Activated CD8-positive, alpha-beta memory T cell treated with anti-CD3 and anti-CD28 coated beads for 48 hours (primary cell): Measurements from ENCODE around the gene EIF2S1.
"Not testable (repeated sequence)": the region's sequence is repeated elsewhere in the genome, so short reads cannot be mapped to it uniquely, and the experiment has no call there.

ENCODE experiments used
- DNase-seq, 3 experiments: peaks; one replicate each; pipeline ENCODE4 v3.0.0-alpha.2; 2020; ENCODE audit warnings: low read depth in 2 of 3, low spot score in 2 of 3

The EIF2S1 gene

DNA sequence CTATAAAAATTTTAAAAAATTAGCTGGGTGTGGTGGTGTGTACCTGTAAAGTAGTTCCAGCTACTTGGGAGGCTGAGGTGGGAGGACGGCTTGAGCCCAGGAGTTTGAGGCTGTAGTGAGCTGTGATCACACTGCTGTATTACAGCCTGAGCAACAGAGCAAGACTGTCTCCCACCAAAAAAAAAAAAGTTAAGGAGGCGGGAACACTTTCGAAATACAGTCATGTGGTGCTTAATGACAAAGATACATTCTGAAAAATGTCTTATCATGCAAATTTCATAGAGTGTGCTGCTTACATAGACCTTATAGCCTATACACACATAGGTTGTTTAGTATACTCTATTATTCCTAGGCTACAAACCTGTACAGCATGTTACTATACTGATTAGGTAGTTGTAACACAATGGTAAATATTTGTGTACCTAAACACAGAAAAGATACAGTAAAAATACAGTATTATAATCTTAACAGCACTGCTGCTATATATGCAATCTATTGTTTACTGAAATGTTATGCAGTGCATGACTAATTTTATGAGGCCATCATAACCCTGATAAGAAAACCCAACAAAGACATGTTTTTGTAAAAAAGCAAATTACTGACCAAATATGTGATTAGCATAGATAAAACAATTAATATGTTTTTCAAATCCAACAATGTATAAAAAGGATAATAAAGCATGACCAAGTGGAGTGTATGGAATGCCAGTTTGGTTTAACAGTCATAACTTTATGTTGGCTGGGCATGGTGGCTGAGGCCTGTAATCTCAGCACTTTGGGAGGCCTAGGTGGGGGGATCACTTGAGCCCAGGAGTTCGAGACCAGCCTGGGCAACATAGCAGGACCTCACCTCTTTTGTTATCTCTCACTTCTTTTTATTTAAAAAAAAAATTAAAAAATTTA lies 11.4 kb downstream of the EIF2S1 start:
- DNase-seq = no peak

DNA sequence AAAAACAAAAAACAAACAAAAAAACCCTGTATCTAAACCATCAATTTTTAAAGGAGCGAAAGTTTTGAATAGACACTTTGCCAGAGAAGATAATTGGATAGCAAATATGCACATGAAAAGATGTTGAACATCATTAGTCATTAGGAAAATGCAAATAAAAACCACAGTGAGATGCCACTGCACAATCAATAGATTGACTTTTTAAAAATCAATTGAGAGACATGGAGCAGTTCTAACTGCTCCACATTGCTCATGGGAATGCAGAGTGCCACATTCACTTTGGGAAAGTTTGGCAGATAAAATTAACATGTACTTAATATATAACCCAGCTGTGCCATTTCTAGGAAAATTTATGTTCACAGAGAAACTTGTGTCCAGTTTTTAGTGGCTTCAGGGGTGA lies 12.7 kb downstream of the EIF2S1 start:
- DNase-seq = no peak

DNA sequence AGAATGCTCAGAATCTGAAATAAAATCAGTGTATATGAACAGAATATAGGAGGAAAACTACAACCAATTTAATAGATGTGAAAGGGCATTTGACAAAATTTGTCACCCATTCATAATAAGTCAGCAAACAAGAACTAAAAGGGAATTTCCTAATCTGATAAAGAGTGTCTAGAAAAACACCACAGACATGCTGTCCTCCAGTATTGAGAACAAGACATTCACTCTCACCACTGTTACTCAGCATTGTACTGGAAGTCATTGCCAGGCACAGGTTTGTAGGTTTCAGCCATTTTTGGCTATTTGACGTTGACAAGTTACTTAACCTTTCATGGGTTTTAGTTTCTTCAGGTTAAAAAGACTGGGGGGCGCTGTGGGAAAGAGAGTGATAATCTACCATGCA lies 13.2 kb downstream of the EIF2S1 start:
- no peak for DNase-seq

DNA sequence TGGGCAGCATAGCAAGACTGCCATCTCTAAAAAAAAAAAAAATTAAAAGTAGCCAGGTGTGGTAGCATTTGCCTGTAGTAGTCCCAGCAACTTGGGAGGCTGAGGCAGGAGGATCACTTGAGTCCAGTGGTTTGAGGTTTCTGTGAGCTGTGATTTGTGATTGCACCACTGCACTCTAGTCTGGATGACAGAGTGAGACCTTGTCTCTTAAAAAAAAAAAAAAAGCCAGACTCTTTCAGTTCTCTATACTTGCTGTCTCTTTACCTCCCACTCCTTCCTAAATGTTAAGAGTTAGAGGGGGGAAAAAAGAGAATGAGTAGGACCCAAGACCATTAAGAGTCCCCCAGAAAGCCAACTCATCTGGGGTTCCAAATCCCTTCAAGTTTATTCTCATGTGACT lies 17.8 kb downstream of the EIF2S1 start:
- DNase-seq = no peak

DNA sequence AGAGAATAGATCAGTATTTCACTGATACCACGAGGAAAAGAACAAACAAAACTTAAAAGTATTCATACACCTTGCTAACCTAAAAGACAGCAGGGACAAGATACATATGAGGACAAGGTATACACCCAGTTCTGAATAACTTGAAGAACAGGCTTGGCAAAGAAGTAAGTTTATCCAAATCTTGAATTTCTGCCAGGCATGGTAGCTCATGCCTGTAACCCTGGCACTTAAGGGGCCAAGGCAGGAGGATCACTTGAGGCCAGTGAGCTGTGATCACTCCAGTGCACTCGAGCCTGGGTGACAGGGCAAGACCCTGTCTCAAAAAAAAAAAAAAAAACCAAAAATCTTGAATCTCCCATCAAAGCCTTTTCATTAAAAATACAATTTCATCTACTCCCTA lies 25.0 kb downstream of the EIF2S1 start:
- no peak for DNase-seq

DNA sequence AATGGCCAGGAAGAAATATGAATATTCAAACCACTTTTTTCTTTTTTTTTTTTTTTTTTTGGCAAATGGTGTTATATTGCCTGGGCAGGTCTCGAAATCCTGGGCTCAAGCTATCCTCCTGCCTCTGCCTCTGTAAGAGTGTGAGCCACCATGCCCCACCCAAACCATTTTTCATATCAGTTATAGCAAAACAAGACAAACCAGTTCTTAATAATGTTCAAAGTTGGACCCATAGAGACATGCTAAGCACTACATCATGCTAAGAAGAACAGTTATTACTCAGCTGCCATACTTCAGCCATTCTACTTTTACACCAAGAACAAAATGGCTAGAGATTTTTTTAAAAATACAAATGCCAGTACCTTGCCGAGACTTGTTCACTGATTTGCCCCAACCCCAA lies 25.5 kb downstream of the EIF2S1 start:
- DNase-seq = no peak

DNA sequence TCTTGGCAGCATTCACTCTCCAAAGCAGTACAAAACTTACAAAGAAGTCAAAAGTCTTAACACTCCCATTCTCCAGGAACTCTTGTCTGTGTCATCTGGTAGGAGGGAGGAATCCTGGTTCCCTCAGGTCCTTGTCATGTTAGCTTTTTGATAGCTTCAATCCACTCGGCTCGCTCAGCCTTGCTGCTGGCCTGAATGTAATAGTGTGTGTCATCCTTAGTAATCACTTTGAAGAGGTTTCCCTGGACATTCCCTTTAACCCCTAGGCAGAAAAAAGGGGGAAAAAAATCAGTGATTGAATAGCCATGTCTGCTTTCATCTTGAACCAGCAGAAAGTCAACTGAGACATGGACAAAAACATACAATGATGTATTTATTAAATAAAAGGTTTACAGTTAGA lies 27.1 kb downstream of the EIF2S1 start:
- DNase-seq = no peak

DNA sequence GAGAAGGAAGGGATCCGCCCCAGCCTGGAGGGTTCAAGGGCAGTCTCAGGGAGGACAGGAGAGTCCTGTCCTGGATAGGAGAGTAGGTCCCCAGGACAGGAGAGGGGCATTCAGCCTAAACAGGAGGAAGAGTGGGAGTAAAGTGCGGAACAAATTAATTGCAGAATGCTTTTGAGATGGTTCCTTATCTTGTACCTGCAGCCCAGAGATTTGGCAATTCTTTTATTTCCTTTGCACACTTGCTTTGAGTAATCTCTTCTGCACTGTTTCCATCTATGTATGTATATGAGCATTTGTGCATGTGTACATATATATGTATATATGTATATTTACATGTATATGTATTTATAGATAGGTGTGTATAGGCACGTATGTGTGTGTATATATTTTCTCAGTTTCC lies 29.1 kb downstream of the EIF2S1 start:
- DNase-seq = no peak

DNA sequence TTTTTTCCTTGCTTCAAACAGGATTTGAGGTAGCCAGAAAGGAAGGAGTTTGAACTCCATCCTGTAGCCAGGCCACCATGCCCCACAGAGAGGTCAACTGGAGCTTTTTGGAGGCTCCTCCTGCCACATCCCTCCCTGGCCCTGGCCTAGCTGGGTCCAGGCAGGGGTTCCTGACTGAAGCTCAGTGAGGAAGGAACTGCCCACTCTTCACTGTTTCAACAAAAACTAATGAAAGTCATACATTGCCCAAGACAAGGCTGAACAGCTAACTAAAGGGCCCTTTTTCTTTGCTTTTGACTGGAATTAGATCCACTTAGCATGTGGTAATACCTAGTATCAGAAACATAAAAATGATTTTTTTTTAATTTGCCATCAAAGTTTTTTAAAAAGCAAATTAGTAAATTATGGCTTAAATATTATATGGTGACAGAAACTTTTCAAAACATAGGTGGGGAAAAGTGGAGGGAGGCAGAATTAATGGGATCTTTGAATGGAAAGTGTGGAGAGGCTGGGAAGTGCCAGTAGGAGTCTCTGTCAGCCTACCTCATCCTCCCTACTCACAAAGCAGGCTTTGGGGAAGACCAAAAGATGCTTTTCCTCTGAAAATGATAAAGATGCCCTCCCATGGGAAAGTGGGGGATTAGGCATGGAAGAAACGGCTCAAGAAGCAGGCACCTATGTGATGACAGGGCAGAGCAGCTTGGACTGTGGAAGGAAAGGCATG lies 29.8 kb downstream of the EIF2S1 start:
- no peak for DNase-seq

DNA sequence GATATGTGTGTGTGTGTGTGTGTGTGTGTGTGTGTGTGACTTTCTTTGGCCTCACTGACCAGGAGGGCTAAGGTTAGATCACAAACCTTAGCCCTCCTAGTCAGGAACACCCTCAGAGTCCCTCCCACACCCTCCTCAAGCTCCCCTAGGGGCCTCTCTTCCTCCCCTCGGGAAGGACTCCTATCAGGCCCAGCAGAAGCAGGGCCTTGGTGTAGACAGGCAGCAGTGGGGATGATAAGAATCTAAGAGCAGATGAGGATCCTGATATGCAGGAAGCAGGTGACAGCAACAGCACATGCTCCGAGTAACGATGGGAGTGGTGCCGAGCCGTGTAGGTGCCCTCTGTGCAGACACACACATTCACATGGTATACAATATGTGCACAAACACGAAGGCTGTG lies 31.1 kb downstream of the EIF2S1 start:
- DNase-seq = no peak

DNA sequence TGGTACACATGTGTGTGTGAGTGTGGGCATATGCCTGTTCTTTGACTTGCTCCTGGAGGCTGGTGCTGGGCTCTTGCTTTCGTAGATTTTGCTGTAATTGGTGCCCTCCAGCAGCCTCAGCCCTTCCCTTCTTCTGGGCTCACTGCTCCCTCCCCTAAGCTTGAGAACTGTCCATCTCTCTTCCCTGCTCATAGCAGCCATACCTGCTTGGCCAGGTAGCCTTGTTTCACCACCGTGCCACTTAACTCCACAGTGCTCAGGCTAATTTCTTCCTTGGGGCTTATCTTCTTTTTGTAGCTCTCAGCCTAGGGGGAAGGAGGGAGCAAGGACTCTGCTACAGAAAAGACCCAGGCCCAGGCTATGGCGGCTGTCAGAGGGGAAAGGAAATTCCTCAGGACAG lies 32.0 kb downstream of the EIF2S1 start:
- DNase-seq = no peak

DNA sequence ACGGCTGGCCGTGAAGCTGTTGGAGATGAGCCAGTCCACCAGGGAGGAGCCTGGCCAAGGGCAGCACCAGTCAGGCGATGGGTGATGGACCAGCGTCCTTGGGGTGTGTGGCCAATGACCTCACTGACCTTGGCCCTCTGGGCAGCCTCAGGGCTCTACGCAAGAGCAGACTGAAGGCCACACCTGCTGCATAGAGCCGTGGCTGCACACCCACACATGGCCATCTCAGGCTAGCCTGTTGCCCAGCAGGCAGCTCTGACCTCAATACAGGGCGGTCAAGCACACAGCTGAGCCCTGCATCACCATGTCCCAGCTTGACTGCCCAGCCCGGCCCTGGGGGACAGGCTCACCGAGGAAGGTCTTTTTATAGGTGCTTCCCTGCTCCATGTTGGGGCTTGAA lies 32.7 kb downstream of the EIF2S1 start:
- DNase-seq = no peak

DNA sequence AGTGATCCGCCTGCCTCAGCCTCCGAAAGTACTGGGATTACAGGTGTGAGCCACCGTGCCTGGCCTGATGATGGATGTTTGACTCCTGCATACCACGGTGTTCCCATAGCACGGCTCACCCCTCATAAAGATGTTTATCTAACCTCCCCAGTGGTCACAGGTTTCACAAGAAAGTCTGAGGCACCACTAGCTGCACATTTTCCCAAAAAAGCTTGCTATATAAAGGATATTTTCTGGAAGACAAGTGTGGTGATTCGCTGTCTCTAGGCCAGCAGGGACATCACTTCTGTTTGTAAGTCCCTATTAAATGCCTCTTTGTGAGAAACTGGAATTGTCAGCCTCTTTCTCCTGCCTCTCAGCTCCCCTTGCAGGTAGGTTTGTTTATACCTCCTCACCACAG lies 33.6 kb downstream of the EIF2S1 start:
- no peak for DNase-seq

DNA sequence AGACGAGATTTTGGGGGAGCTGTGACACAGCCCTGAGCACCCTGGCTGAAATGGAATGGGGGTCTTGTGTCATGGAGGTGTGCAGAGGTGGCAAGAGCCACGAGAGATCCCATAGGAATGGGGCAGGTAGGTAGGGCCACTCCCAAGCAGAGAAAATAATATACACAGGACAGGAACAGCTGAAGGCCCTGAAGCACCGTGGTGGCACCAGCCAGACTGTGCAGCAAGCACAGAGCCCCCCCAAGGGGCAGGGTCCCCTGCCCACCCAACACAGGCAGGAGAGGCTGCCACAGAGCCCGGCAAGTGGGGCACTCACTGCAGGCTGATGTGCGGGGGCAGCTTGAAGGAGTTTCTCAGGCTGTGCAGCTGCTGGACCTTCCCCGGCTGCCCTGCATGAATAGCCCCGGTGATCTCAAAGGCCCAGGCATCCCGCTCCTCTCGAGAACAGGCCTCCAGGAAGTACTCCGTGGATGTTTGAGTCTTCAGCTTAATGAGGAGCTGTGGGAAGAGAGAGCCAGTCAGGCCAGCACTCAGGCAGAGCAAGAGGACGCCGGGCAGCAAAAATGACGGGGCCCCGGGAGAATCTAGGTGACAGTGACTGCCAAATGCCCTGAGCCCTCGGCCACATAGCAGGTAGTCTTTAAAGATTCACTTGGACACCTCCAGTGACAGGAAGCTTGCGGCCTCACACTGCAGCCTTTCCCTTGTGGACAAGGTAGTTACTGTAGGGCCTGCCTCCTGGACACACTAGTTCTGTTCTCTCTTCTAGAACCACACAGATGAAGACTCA lies 35.2 kb downstream of the EIF2S1 start:
- no peak for DNase-seq

DNA sequence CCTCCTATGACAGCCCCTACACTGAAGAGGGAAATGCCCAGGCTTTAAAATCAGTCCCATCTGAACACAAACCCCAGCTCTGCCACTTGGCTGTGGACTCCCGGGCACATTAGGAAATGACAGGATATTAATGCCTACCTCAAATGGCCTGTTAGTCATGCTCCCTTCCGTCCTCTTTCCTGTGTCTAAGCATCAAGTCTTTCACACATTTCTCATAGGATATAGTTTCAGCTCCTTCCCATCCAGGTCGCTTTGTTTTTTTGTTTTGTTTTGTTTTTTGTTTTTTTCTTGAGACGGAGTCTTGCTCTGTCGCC lies 35.7 kb downstream of the EIF2S1 start:
- DNase-seq = no peak

DNA sequence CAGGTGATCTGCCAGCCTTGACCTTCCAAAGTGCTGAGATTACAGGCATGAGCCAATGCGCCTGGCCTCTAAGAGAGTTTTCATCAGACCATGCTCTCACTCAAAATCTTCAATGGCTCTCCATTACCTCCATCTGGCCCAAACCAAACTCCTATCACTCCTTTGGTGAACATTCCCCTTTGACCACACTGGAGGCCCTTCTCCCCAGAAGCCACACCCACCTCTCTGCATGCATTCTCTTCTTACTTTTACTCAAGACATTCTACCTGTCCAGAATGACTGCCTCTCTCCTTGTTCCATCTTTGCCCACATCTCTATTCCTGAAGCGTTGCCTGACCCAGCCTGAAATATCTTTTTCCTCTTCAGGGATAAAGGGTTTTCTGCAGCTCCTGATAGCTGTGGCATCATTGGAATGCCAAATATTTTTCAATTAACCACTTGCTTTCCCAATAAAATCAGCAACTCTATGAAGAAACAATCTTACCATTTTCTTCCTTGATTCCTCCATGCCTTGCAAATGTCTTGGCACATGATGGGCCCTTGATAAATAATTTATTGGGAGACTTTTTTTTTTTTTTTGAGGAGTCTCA lies 36.3 kb downstream of the EIF2S1 start:
- no peak for DNase-seq

DNA sequence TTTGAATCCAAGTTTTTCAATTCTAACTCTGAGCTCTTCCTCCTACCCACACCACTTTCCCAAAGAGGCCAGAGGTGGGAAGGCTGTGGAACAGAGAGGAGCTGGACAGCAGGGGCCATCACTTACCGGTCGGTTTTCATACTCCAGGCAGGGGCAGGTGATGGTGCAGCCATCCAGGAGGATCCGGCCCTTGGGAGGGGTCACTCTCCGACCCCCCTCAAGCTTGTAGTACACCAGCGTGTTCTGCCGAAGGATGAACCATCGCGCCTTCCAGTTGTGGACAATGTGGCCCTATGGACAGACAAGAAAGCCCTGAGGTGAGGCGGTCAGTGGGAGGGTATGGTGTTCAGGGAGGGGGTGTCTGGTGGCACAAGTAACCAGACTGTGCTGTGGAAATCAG lies 37.4 kb downstream of the EIF2S1 start:
- DNase-seq = no peak

DNA sequence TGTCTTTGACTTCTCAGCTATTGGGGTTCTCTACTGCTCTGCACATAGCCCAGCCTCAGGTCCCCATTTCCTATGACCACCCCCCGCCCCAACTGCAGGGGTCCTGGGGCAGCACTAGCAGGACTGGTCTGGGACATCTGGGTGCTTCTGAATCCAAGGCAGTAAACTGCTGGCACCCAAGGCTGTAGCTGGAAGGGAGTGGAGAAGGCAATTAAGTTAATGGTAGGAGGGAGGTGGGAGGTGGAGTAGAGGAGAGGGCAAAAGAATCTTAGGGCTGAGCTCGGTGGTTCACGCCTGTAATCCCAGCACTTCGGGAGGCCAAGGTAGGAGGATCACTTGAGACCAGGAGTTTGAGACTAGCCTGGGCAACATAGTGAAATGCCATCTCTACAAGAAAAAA lies 40.3 kb downstream of the EIF2S1 start:
- no peak for DNase-seq

DNA sequence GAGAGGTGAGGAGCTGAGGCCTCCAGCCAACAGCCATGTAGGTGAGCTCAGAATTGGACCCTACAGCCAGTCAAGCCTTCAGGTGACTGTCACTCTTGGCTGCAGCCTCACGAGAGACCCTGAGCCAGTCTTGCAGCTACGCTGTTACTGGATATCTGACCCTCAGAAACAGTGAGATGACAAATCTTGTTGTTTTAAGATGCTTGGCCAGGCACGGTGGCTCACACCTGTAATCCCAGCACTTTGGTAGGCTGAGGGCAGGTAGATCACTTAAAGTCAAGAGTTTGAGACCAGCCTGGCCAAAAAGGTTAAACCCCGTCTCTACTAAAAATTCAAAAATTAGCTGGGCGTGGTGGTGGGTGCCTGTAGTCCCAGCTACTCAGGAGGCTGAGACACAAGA lies 45.6 kb downstream of the EIF2S1 start:
- DNase-seq = no peak

DNA sequence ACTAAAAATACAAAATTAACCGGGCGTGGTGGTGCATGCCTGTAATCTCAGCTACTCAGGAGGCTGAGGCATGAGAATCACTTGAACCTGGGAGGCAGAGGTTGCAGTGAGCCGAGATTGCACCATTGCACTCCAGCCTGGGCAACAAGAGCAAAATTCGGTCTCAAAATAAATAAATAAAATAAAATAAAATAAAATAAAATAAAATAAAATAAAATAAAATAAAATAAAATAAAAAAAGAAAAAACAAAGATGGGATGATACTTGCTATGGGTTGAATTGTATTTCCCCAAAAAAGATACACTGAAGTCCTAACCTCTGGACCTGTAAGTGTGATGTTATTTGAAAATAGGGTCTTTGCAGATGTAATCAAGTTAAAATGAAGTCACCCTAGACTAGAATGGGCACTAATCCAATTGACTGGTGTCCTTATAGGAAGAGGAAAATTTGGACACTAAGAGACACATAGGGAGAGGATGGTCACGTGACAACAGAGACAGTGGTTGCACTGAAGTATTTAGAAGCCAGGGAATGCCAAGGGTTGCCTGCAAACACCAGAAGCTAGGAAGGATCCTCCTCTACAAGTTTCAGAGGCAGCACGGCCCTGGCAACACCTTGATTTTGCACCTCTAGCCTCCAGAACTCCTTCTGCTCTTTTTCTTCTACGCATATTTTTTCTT lies 48.1 kb downstream of the EIF2S1 start:
- not testable (repeated sequence) for DNase-seq

DNA sequence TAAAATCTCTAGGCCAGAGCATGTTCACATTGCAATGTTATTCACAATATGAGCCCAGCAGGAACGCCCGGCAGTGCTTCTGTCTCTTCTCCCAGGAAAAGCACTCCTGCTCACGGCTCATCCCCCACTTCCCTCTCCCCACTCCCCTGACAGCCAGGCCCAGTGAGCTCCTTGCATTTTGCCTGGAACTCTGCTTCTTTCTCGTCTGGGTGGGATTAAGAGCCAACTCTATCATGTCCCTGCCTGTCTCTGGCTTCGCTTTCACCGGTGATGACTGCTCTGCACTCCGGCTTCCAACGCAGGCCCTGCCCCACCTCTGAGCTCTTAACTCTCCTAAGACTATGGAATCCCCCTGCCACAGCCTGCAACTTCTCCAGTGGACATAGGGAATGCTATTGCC lies 49.3 kb downstream of the EIF2S1 start:
- no peak for DNase-seq
